Measurements from ENCODE around the gene TNRC6A. TPM values are rescaled to one million over a fixed set of nuclear protein-coding genes. Genes with fewer than 3 reads are reported as not detected.
A peak's percentile ranks its signal among the peaks of the same experiment; 100 is the strongest.

The TNRC6A gene
- total RNA-seq, 1 experiment from 2014 or later: 84.8 TPM

- Histone ChIP-seq H3K79me2 (ENCODE audit: low read depth) (no peaks in the 10 kb centered on the region), H3K9me3 (ENCODE audit: insufficient read depth, low read depth) (no peaks in the 10 kb centered on the region), H3K4me1 (replicated peaks; ENCODE audit: insufficient read depth) (peaks cover 25% of the 10 kb centered on the region), H3K36me3 (ENCODE audit: low read depth) (no peaks in the 10 kb centered on the region), H3K4me3 (no peak overlapping the region), H3K4me2 (no peak overlapping the region), H3K27ac (no peak overlapping the region), H2AFZ (no peak overlapping the region), H3F3A (ENCODE audit: insufficient read depth, low read depth) (peaks cover 25% of the 10 kb centered on the region), H3K9me2 (ENCODE audit: insufficient read depth) (no peaks in the 10 kb centered on the region), H3K27me3 (ENCODE audit: insufficient read depth, low read depth) (no peaks in the 10 kb centered on the region), H4K20me1 (ENCODE audit: insufficient read depth) (no peaks in the 10 kb centered on the region)
- intact Hi-C loops (cut with micrococcal nuclease; ENCODE audit: unreplicated experiment): no loop called here
- no peak for DNase-seq
- no TSS peak for BruUV-seq (replicated peaks)
- CTCF ChIA-PET: no interaction called here
- TF ChIP-seq, protein P1, sequence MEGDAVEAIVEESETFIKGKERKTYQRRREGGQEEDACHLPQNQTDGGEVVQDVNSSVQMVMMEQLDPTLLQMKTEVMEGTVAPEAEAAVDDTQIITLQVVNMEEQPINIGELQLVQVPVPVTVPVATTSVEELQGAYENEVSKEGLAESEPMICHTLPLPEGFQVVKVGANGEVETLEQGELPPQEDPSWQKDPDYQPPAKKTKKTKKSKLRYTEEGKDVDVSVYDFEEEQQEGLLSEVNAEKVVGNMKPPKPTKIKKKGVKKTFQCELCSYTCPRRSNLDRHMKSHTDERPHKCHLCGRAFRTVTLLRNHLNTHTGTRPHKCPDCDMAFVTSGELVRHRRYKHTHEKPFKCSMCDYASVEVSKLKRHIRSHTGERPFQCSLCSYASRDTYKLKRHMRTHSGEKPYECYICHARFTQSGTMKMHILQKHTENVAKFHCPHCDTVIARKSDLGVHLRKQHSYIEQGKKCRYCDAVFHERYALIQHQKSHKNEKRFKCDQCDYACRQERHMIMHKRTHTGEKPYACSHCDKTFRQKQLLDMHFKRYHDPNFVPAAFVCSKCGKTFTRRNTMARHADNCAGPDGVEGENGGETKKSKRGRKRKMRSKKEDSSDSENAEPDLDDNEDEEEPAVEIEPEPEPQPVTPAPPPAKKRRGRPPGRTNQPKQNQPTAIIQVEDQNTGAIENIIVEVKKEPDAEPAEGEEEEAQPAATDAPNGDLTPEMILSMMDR (conservative IDR thresholded peaks at IDR 0.05): no peak
- TF ChIP-seq EZH2 (IDR thresholded peaks at IDR 0.05; ENCODE audit: low read depth): no peak
- POLR2A ChIA-PET (ENCODE audit: unreplicated experiment): interaction anchor here (0.6 kb wide), 1 partner anchor 17 kb away, joined by 17 read pairs; no protein-coding TSS in a partner anchor
These were observed 45.5 kb upstream of the TNRC6A start for GRCh38 chr16:24683847-24684493.

- no peaks in the 10 kb centered on the region for H3K9me3 ChIP-seq (ENCODE audit: insufficient read depth, low read depth)
- BruUV-seq (replicated peaks): no TSS peak
- no peak overlapping the region for H2AFZ ChIP-seq
- intact Hi-C loops (cut with micrococcal nuclease; ENCODE audit: unreplicated experiment): no loop called here
- peaks cover 22% of the 10 kb centered on the region for H3F3A ChIP-seq (ENCODE audit: insufficient read depth, low read depth)
- ChIA-PET CTCF (no interaction called here), POLR2A (ENCODE audit: unreplicated experiment) (no interaction called here)
- H3K4me1 ChIP-seq (replicated peaks; ENCODE audit: insufficient read depth): peaks cover 23% of the 10 kb centered on the region
- no peak overlapping the region for H3K4me2 ChIP-seq
- H3K27ac ChIP-seq: no peak overlapping the region
- no peaks in the 10 kb centered on the region for H3K36me3 ChIP-seq (ENCODE audit: low read depth)
- no peaks in the 10 kb centered on the region for H3K9me2 ChIP-seq (ENCODE audit: insufficient read depth)
- no peaks in the 10 kb centered on the region for H3K27me3 ChIP-seq (ENCODE audit: insufficient read depth, low read depth)
- no peaks in the 10 kb centered on the region for H3K79me2 ChIP-seq (ENCODE audit: low read depth)
- peak in 1 of 2 experiments; percentile 56 for DNase-seq
- H4K20me1 ChIP-seq (ENCODE audit: insufficient read depth): no peaks in the 10 kb centered on the region
- TF ChIP-seq, protein P1 (conservative IDR thresholded peaks at IDR 0.05): no peak
- no peak overlapping the region for H3K4me3 ChIP-seq
These were observed 43.7 kb upstream of the TNRC6A start for GRCh38 chr16:24685539-24686432.

GRCh38 chr16:24686678-24687077 lies 42.8 kb upstream of the TNRC6A start:
- no peak overlapping the region for H3K4me2 ChIP-seq
- BruUV-seq (replicated peaks): no TSS peak
- no peaks in the 10 kb centered on the region for H3K27me3 ChIP-seq (ENCODE audit: insufficient read depth, low read depth)
- H3K27ac ChIP-seq: no peak overlapping the region
- H3F3A ChIP-seq (ENCODE audit: insufficient read depth, low read depth): peaks cover 13% of the 10 kb centered on the region
- H3K9me2 ChIP-seq (ENCODE audit: insufficient read depth): no peaks in the 10 kb centered on the region
- H3K4me1 ChIP-seq (replicated peaks; ENCODE audit: insufficient read depth): peaks cover 14% of the 10 kb centered on the region
- TF ChIP-seq, protein P1 (conservative IDR thresholded peaks at IDR 0.05): no peak
- TF ChIP-seq EZH2 (IDR thresholded peaks at IDR 0.05; ENCODE audit: low read depth): no peak
- H3K4me3 ChIP-seq: no peak overlapping the region
- no peaks in the 10 kb centered on the region for H3K79me2 ChIP-seq (ENCODE audit: low read depth)
- CTCF ChIA-PET: no interaction called here
- no peaks in the 10 kb centered on the region for H3K36me3 ChIP-seq (ENCODE audit: low read depth)
- POLR2A ChIA-PET (ENCODE audit: unreplicated experiment): no interaction called here
- DNase-seq: no peak
- H3K9me3 ChIP-seq (ENCODE audit: insufficient read depth, low read depth): no peaks in the 10 kb centered on the region
- intact Hi-C loops (cut with micrococcal nuclease; ENCODE audit: unreplicated experiment): no loop called here
- H2AFZ ChIP-seq: no peak overlapping the region
- no peaks in the 10 kb centered on the region for H4K20me1 ChIP-seq (ENCODE audit: insufficient read depth)
